H1 (cell line): ENCODE results near the gene TSEN34. TPM values are rescaled to one million over a fixed set of nuclear protein-coding genes. Genes with fewer than 3 reads are reported as not detected.
"Not testable (repeated sequence)": the region's sequence is repeated elsewhere in the genome, so short reads cannot be mapped to it uniquely, and the experiment has no call there.

Source experiments
- CTCF ChIA-PET: fragments of 300-600 bp; sonication (Branson Sonifier 250); formaldehyde crosslinking; loops from one replicate; lab custom pipeline; 2021; ENCODE audit not compliant: partially characterized antibody; lab: Charles Lee
- POLR2A ChIA-PET: fragments of 300-600 bp; sonication (Branson Sonifier 250); formaldehyde crosslinking; loops from one replicate; lab custom pipeline; 2021; ENCODE audit warnings: inconsistent platforms; ENCODE audit not compliant: partially characterized antibody; lab: Charles Lee
- DNase-seq, 2 experiments: peaks; one replicate each; pipeline versions ENCODE4 v3.0.0 to v3.0.0-alpha.2; 2010 to 2022; ENCODE audit warnings: low spot score in 2 of 2, low read depth in 1 of 2, mixed read lengths in 1 of 2
- FAIRE-seq: peaks from 2 replicates; lab custom pipeline; 2011; peaks lifted over from hg19 to GRCh38; lab: Jason Lieb, UNC
- H2AFZ ChIP-seq: 2 replicates; pipeline ENCODE4 v1.8.1; 2012; ENCODE audit warnings: low read length, inconsistent platforms
- H2AK5ac ChIP-seq: 2 replicates; pipeline ENCODE4 v1.6.1; 2013; ENCODE audit warnings: low read depth, low read length
- H2BK120ac ChIP-seq: replicated peaks from 2 replicates; pipeline ENCODE3; 2013; ENCODE audit warnings: low read depth, low read length, inconsistent platforms
- H2BK12ac ChIP-seq: 2 replicates; pipeline ENCODE4 v1.6.1; 2013; ENCODE audit warnings: low read depth, low read length
- H2BK15ac ChIP-seq: 2 replicates; pipeline ENCODE4 v1.6.1; 2013; ENCODE audit warnings: low read length
- H2BK20ac ChIP-seq: 2 replicates; pipeline ENCODE4 v1.6.1; 2013; ENCODE audit warnings: low read length
- H2BK5ac ChIP-seq: 2 replicates; pipeline ENCODE4 v1.6.1; 2013; ENCODE audit warnings: low read depth, low read length
- H3K14ac ChIP-seq: 2 replicates; pipeline ENCODE4 v1.6.1; 2013; ENCODE audit warnings: inconsistent platforms; ENCODE audit not compliant: insufficient read length
- H3K18ac ChIP-seq: 2 replicates; pipeline ENCODE4 v1.6.1; 2013; ENCODE audit warnings: low read length; ENCODE audit errors: extremely low read depth
- H3K23ac ChIP-seq: 2 replicates; pipeline ENCODE4 v1.6.1; 2013; ENCODE audit warnings: inconsistent platforms; ENCODE audit not compliant: insufficient read length
- H3K23me2 ChIP-seq: 2 replicates; pipeline ENCODE4 v1.6.1; 2013; ENCODE audit warnings: low read depth, low read length
- H3K27ac ChIP-seq: 2 replicates; pipeline ENCODE4 v1.6.1; 2011; ENCODE audit warnings: low read depth, low read length, inconsistent platforms
- H3K27me3 ChIP-seq, 4 experiments: replicated peaks in 1 of 4; 1 replicate in 1 of 4; 2 replicates in 3 of 4; pipeline versions ENCODE4 v1.6.1 to v1.8.1; 2011 to 2013; ENCODE audit warnings: low read length in 3 of 4, mild to moderate bottlenecking in 3 of 4, inconsistent platforms in 2 of 4, mixed read lengths in 2 of 4, moderate library complexity in 1 of 4; ENCODE audit not compliant: control insufficient read depth in 3 of 4, insufficient read depth in 3 of 4; ENCODE audit errors: extremely low read depth in 1 of 4
- H3K36me3 ChIP-seq, 4 experiments: 2 replicates each; pipeline versions ENCODE4 v1.6.1 to v1.8.1; 2011 to 2013; ENCODE audit warnings: mild to moderate bottlenecking in 4 of 4, low read length in 3 of 4, moderate library complexity in 2 of 4, control low read depth in 1 of 4, inconsistent platforms in 1 of 4; ENCODE audit not compliant: insufficient read depth in 4 of 4, control insufficient read depth in 2 of 4
- H3K4ac ChIP-seq: replicated peaks from 2 replicates; pipeline ENCODE3; 2013; ENCODE audit warnings: low read length, low read depth, mixed read lengths, inconsistent platforms; ENCODE audit not compliant: insufficient read length
- H3K4me1 ChIP-seq, 4 experiments: replicated peaks in 1 of 4; 1 replicate in 1 of 4; 2 replicates in 3 of 4; pipeline versions ENCODE4 v1.6.1 to v1.8.1; 2011 to 2013; ENCODE audit warnings: low read length in 3 of 4, inconsistent platforms in 2 of 4, mixed read lengths in 1 of 4; ENCODE audit not compliant: insufficient read depth in 4 of 4, control insufficient read depth in 3 of 4
- H3K4me2 ChIP-seq, 2 experiments: 2 replicates each; pipeline versions ENCODE4 v1.6.1 to v1.8.1; 2011 to 2013; ENCODE audit warnings: low read depth in 2 of 2, low read length in 2 of 2, control low read depth in 1 of 2, inconsistent platforms in 1 of 2, mild to moderate bottlenecking in 1 of 2; ENCODE audit not compliant: insufficient read depth in 1 of 2
- H3K4me3 ChIP-seq, 4 experiments: fragments of 200-600, 300-600 bp in 1 of 4; sonication (generic), shearing (Covaris generic), sonication (Bioruptor Twin) in 1 of 4; 2 replicates each; pipeline versions ENCODE4 v1.5.1 to v1.8.1; 2011 to 2016; ENCODE audit warnings: low read length in 4 of 4, low read depth in 3 of 4, control low read depth in 2 of 4, inconsistent platforms in 2 of 4, mild to moderate bottlenecking in 2 of 4, mixed read lengths in 1 of 4, moderate library complexity in 1 of 4; ENCODE audit not compliant: insufficient read depth in 2 of 4; ENCODE audit errors: extremely low read depth in 1 of 4
- H3K56ac ChIP-seq: replicated peaks from 2 replicates; pipeline ENCODE3; 2013; ENCODE audit warnings: low read depth, mild to moderate bottlenecking, mixed read lengths, low read length, inconsistent platforms; ENCODE audit not compliant: insufficient read length
- H3K79me1 ChIP-seq: 2 replicates; pipeline ENCODE4 v1.6.1; 2013; ENCODE audit warnings: low read depth, low read length, control low read depth
- H3K79me2 ChIP-seq, 2 experiments: 2 replicates each; pipeline versions ENCODE4 v1.6.1 to v1.8.1; 2012 to 2013; ENCODE audit warnings: low read length in 2 of 2, mild to moderate bottlenecking in 2 of 2, inconsistent platforms in 1 of 2; ENCODE audit not compliant: insufficient read depth in 2 of 2, control insufficient read depth in 1 of 2
- H3K9ac ChIP-seq, 4 experiments: replicated peaks in 1 of 4; 1 replicate in 1 of 4; 2 replicates in 3 of 4; pipeline versions ENCODE4 v1.6.1 to v1.8.1; 2011 to 2013; ENCODE audit warnings: low read depth in 3 of 4, low read length in 3 of 4, control low read depth in 2 of 4, mild to moderate bottlenecking in 2 of 4, moderate library complexity in 2 of 4, inconsistent platforms in 1 of 4; ENCODE audit errors: extremely low read depth in 1 of 4
- H3K9me3 ChIP-seq, 2 experiments: 2 replicates each; pipeline versions ENCODE4 v1.6.1 to v1.8.1; 2012 to 2013; ENCODE audit warnings: mild to moderate bottlenecking in 2 of 2, moderate library complexity in 2 of 2, control low read depth in 1 of 2, inconsistent platforms in 1 of 2, low read depth in 1 of 2, low read length in 1 of 2, mixed read lengths in 1 of 2; ENCODE audit not compliant: insufficient read depth in 2 of 2
- H4K20me1 ChIP-seq, 2 experiments: replicated peaks in 1 of 2; 2 replicates each; pipeline versions ENCODE3 to v1.8.1; 2011 to 2013; ENCODE audit warnings: inconsistent platforms in 2 of 2, low read length in 2 of 2, mild to moderate bottlenecking in 1 of 2; ENCODE audit not compliant: insufficient read depth in 2 of 2, control insufficient read depth in 1 of 2
- H4K5ac ChIP-seq: 2 replicates; pipeline ENCODE4 v1.6.1; 2013; ENCODE audit warnings: low read length, low read depth, mixed read lengths, inconsistent platforms; ENCODE audit not compliant: insufficient read length
- H4K8ac ChIP-seq: 2 replicates; pipeline ENCODE4 v1.8.0; 2013; ENCODE audit warnings: mild to moderate bottlenecking, moderate library complexity, low read length, inconsistent platforms; ENCODE audit not compliant: insufficient read depth; ENCODE audit errors: extremely low read depth
- H4K91ac ChIP-seq: replicated peaks from 2 replicates; pipeline ENCODE3; 2013; ENCODE audit warnings: low read length, mixed read lengths, inconsistent platforms; ENCODE audit not compliant: insufficient read length
- WGBS, 2 experiments: shearing (Covaris generic) in 1 of 2; methylation state at CpG; one replicate each; pipeline versions ENCODE4 v1.1.6 to v1.1.7; 2013 to 2015; ENCODE audit warnings: low lambda C conversion rate in 2 of 2, mixed read lengths in 2 of 2, inconsistent platforms in 1 of 2, low coverage in 1 of 2, missing lambda C conversion rate in 1 of 2; ENCODE audit not compliant: insufficient replicate concordance in 2 of 2, insufficient coverage in 1 of 2, insufficient read length in 1 of 2; ENCODE audit errors: extremely low coverage in 1 of 2, missing lambda C conversion rate in 1 of 2; 5-methylcytosine and 5-hydroxymethylcytosine counted together
- polyA plus RNA-seq, 7 experiments: library from polyadenylated mRNA; depleted of rRNA in 3 of 7; stranded (reverse) in 5 of 7; unstranded in 2 of 7; fragments of >200 nt in 5 of 7; fragments of 200-250 nt in 2 of 7; gene quantifications; 1 replicate in 5 of 7; 2 replicates in 1 of 7; 4 replicates in 1 of 7; pipeline versions ENCODE4 v1.2.1 to v1.2.3, GENCODE V29; 2011 to 2013; ENCODE audit warnings: missing spikeins in 2 of 7, mixed read lengths in 2 of 7
- total RNA-seq: library from RNA; stranded (reverse); fragmentation: NEBNext Ultra II Directional; extraction: Animal tissue kit (Norgen Biotek cat#: 25700); gene quantifications from 2 replicates; pipeline ENCODE4 v1.2.1, GENCODE V29; 2021

The TSEN34 gene
- total and polyA plus RNA-seq, 2 of the 8 experiments (the other 6 are each of a cell fraction or from before 2014, with no cell fraction given), result 22.5 to 52.3 TPM

- H2BK5ac ChIP-seq, H2BK12ac ChIP-seq: not testable (repeated sequence)
- POLR2A ChIA-PET, result interaction anchor here (5.4 to 6.4 kb wide), 2 partner anchors 16 to 23 kb away, joined by 40 to 73 read pairs; partner anchors contain the start of gene RPS9
These were observed 33.5 kb downstream of the TSEN34 start for GRCh38 chr19:54224619-54225018.

More at GRCh38 chr19:54224619-54225018, 33.5 kb downstream of the TSEN34 start:
- FAIRE-seq, H3K27ac ChIP-seq, H4K8ac ChIP-seq, H3K14ac ChIP-seq, H3K4me1 ChIP-seq, H3K27me3 ChIP-seq, H4K5ac ChIP-seq, H3K9me3 ChIP-seq, H2BK120ac ChIP-seq, H3K79me1 ChIP-seq, H3K23ac ChIP-seq, H3K79me2 ChIP-seq, H3K9ac ChIP-seq, H4K20me1 ChIP-seq, H3K23me2 ChIP-seq, H2BK20ac ChIP-seq, CTCF ChIA-PET, H3K56ac ChIP-seq, H2BK15ac ChIP-seq, H4K91ac ChIP-seq, H2AFZ ChIP-seq, H3K36me3 ChIP-seq, H3K4me2 ChIP-seq, H2AK5ac ChIP-seq, H3K4me3 ChIP-seq, H3K4ac ChIP-seq, DNase-seq, H3K18ac ChIP-seq: not testable (repeated sequence)
- WGBS, 2 experiments, result 93% methylated on average over 8 of the region's 10 CpGs; no CpG with 5 or more reads in 1 of the 2 experiments
